B cell (primary cell): ENCODE measurements around the gene FOXD4. TPM values are rescaled to one million over a fixed set of nuclear protein-coding genes. Genes with fewer than 3 reads are reported as not detected.
"Not testable (repeated sequence)": the region's sequence is repeated elsewhere in the genome, so short reads cannot be mapped to it uniquely, and the experiment has no call there.

Source experiments
- ATAC-seq: fragments of 200-7000 bp; cut with Tn5 transposase; one replicate; pipeline ENCODE4 v1.10.0; 2021; ENCODE audit warnings: low read depth, mild to moderate bottlenecking, moderate number of reproducible peaks, moderate library complexity
- CTCF ChIA-PET: fragments of 350-600 bp; sonication (Branson Sonifier 250); formaldehyde crosslinking; loops from one replicate; lab custom pipeline; 2021; ENCODE audit warnings: antibody characterized with exemption, inconsistent platforms; lab: Charles Lee
- POLR2A ChIA-PET: fragments of 350-600 bp; sonication (Branson Sonifier 250); formaldehyde crosslinking; loops from one replicate; lab custom pipeline; 2021; ENCODE audit warnings: antibody characterized with exemption; lab: Charles Lee
- DNase-seq: peaks from one replicate; pipeline ENCODE4 v3.0.0; 2013
- H2AFZ ChIP-seq: 2 replicates; pipeline ENCODE4 v1.6.1; 2012; ENCODE audit warnings: mild to moderate bottlenecking, low read depth, low read length; ENCODE audit not compliant: insufficient read depth, poor library complexity, severe bottlenecking
- H3K27ac ChIP-seq, 2 donors: 1 replicate in 1 of 2; 2 replicates in 1 of 2; pipeline ENCODE4 v1.5.1; 2012 to 2013; ENCODE audit warnings: low read length in 2 of 2, mild to moderate bottlenecking in 2 of 2, moderate library complexity in 1 of 2
- H3K27me3 ChIP-seq, 4 experiments: fragments of 200-600 bp in 1 of 4; sonication (generic) in 1 of 4; replicated peaks in 1 of 4; 1 replicate in 2 of 4; 2 replicates in 2 of 4; pipeline versions ENCODE4 v1.6.1 to v1.7.0; 2013 to 2016; ENCODE audit warnings: low read length in 3 of 4, mild to moderate bottlenecking in 2 of 4, mixed read lengths in 1 of 4, moderate library complexity in 1 of 4; ENCODE audit not compliant: insufficient read depth in 4 of 4, control insufficient read depth in 3 of 4; ENCODE audit errors: control extremely low read depth in 1 of 4
- H3K36me3 ChIP-seq, 2 experiments: replicated peaks in 1 of 2; 1 replicate in 1 of 2; 2 replicates in 1 of 2; pipeline versions ENCODE4 v1.6.1 to v1.7.1; 2013; ENCODE audit warnings: low read length in 1 of 2; ENCODE audit not compliant: insufficient read depth in 2 of 2, control insufficient read depth in 1 of 2; ENCODE audit errors: control extremely low read depth in 1 of 2, extremely low read depth in 1 of 2
- H3K4me1 ChIP-seq, 2 donors: fragments of 200-600 bp in 1 of 2; sonication (generic) in 1 of 2; 1 replicate in 1 of 2; 2 replicates in 1 of 2; pipeline versions ENCODE4 v1.5.1 to v1.6.1; 2013 to 2017; ENCODE audit warnings: low read length in 2 of 2; ENCODE audit not compliant: control insufficient read depth in 2 of 2, insufficient read depth in 2 of 2
- H3K4me2 ChIP-seq: replicated peaks from 2 replicates; pipeline ENCODE3; 2012; ENCODE audit warnings: mild to moderate bottlenecking, low read depth, low read length; ENCODE audit not compliant: poor library complexity, severe bottlenecking
- H3K4me3 ChIP-seq, 5 experiments: fragments of 200-600 bp in 1 of 5; sonication (generic) in 1 of 5; 1 replicate in 3 of 5; 2 replicates in 2 of 5; pipeline versions ENCODE4 v1.5.1 to v1.7.0; 2011 to 2016; ENCODE audit warnings: low read length in 4 of 5, mild to moderate bottlenecking in 4 of 5, low read depth in 2 of 5, control low read depth in 1 of 5, moderate library complexity in 1 of 5; ENCODE audit not compliant: insufficient read depth in 1 of 5; ENCODE audit errors: control extremely low read depth in 1 of 5, extremely low read depth in 1 of 5
- H3K79me2 ChIP-seq: fragments of 200-600 bp; sonication (generic); one replicate; pipeline ENCODE4 v1.6.0; 2016; ENCODE audit warnings: low read length; ENCODE audit not compliant: control insufficient read depth, insufficient read depth
- H3K9ac ChIP-seq: fragments of 200-600 bp; sonication (generic); 2 replicates; pipeline ENCODE4 v1.6.1; 2017; ENCODE audit warnings: mild to moderate bottlenecking, low read length, moderate library complexity
- H3K9me3 ChIP-seq, 3 donors: one replicate each; pipeline versions ENCODE4 v1.6.1 to v1.7.1; 2013; ENCODE audit warnings: low read length in 2 of 3; ENCODE audit not compliant: control insufficient read depth in 2 of 3, insufficient read depth in 1 of 3; ENCODE audit errors: control extremely low read depth in 1 of 3
- H4K20me1 ChIP-seq: 2 replicates; pipeline ENCODE4 v1.6.0; 2012; ENCODE audit warnings: mild to moderate bottlenecking, low read length; ENCODE audit not compliant: insufficient read depth, control insufficient read depth, poor library complexity, severe bottlenecking
- H3K27ac Mint-ChIP-seq: one replicate; pipeline ENCODE4 v1.8.0; 2021; ENCODE audit warnings: mixed read lengths
- H3K27me3 Mint-ChIP-seq: one replicate; pipeline ENCODE4 v1.8.0; 2021; ENCODE audit warnings: mixed read lengths
- H3K4me1 Mint-ChIP-seq: one replicate; pipeline ENCODE4 v1.8.0; 2021; ENCODE audit warnings: mixed read lengths
- H3K4me3 Mint-ChIP-seq: one replicate; pipeline ENCODE4 v1.8.0; 2021; ENCODE audit warnings: mixed read lengths
- H3K9me3 Mint-ChIP-seq: one replicate; pipeline ENCODE4 v1.8.0; 2022; ENCODE audit warnings: mixed read lengths; ENCODE audit not compliant: insufficient read depth
- WGBS: methylation state at CpG from one replicate; pipeline ENCODE4 v1.1.5; 2013; ENCODE audit warnings: missing lambda C conversion rate; ENCODE audit not compliant: insufficient coverage; 5-methylcytosine and 5-hydroxymethylcytosine counted together
- intact Hi-C: fragments of 100-400 bp; cut with micrococcal nuclease; formaldehyde crosslinking; loops from one replicate; pipeline ENCODE4 v1.10.0; 2022
- polyA minus RNA-seq: library from RNA; depleted of rRNA, polyadenylated mRNA; stranded (reverse); fragments of >200 nt; gene quantifications from 2 replicates; pipeline ENCODE4 v1.2.3, GENCODE V29; 2012
- polyA plus RNA-seq: library from polyadenylated mRNA; depleted of rRNA; stranded (reverse); fragments of >200 nt; gene quantifications from 2 replicates; pipeline ENCODE4 v1.2.3, GENCODE V29; 2012
- total RNA-seq, 2 donors: library from RNA; stranded (reverse); fragments of 120-200 nt in 1 of 2; gene quantifications; 1 replicate in 1 of 2; 2 replicates in 1 of 2; pipeline versions ENCODE4 v1.2.3 to v1.2.4, GENCODE V29; 2013 to 2022

The FOXD4 gene
- total RNA-seq: 0.89 and 1.4 TPM in 2 replicates
- total RNA-seq (2013): 0.09 TPM
- polyA plus RNA-seq: 0.07 and 0.18 TPM in 2 replicates
- polyA minus RNA-seq: not detected in 2 replicates

DNA sequence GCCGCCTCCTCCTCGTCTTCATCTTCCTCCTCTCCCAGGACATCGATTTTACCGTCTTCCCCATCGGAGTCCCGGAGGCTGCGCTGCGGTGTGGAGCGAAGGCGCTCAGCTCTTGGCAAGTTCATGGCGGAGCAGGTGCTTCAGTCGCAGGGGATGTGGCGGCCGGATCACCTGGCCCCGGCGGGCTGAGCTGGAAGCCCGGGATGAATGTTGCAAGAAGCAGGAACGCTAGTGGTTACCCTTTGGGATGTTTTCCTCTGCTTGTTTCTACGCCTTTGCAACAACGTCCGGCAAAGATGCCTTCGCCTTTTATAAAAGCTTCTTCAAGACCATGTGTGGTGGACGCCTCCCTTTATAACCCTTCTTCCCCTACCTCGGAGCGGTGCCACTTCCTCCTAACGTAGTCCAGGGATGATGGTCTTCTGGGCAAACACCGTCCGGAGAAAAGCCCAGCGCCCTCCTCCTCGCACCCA lies at the start of gene FOXD4:
Gene FOXD4, minus strand, starts transcription at position 423 of the 473 bp plus-strand sequence. Its CDS starts 298 bp downstream, at position 125.
- Histone ChIP-seq H3K27me3 (peaks cover 0 to 24% (median 12%) of the 10 kb centered on the region in 4 experiments), H3K4me1 (peaks cover 15 to 32% of the 10 kb centered on the region in 2 donors), H3K9me3 (peaks cover 0 to 25% (median 0%) of the 10 kb centered on the region in 3 donors)
- H3K79me2 ChIP-seq, intact Hi-C loops, H2AFZ ChIP-seq, CTCF ChIA-PET, H3K36me3 ChIP-seq, ATAC-seq, H3K4me3 ChIP-seq, POLR2A ChIA-PET, H3K9me3 Mint-ChIP-seq, H3K9ac ChIP-seq, H4K20me1 ChIP-seq, H3K27ac ChIP-seq, H3K4me2 ChIP-seq: not testable (repeated sequence)
- peaks cover 29% of the 10 kb centered on the region for H3K4me1 Mint-ChIP-seq
- peaks cover 25% of the 10 kb centered on the region for H3K27me3 Mint-ChIP-seq
- WGBS: 41% methylated on average over 11 of the region's 30 CpGs
- DNase-seq: peak; percentile 29
- peak within 1 kb of the TSS; percentile 44 for H3K27ac Mint-ChIP-seq
- peak within 1 kb of the TSS; percentile 75 for H3K4me3 Mint-ChIP-seq

DNA sequence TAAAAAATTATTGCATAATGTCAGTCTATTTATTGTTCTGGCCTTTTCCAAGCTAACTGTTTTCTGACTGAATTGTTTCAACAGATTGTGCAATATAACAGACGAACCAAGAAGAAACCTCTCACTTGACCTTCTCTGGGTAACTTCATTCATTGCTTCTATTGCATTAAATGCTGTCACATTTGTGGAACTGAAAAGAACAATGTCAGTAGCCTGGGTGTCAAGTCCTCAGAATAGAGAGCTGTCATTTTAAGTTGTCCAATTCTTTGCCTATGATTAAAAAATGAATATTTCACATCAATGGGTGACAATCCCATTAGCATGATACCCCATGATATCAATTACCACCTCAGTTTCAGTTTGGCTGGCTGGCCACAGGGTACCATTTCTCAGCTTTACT lies 41.7 kb upstream of the FOXD4 start:
- H3K27ac ChIP-seq, DNase-seq, intact Hi-C loops, H3K27me3 Mint-ChIP-seq, H3K9me3 Mint-ChIP-seq, H3K9ac ChIP-seq, H3K4me1 Mint-ChIP-seq, ATAC-seq, H3K27me3 ChIP-seq, H3K9me3 ChIP-seq, H2AFZ ChIP-seq, H4K20me1 ChIP-seq, H3K4me3 Mint-ChIP-seq, H3K36me3 ChIP-seq, H3K4me2 ChIP-seq, H3K27ac Mint-ChIP-seq, H3K4me3 ChIP-seq, POLR2A ChIA-PET, H3K4me1 ChIP-seq, H3K79me2 ChIP-seq, CTCF ChIA-PET: not testable (repeated sequence)
- WGBS: no CpG with 5 or more reads among the region's 1 CpG

DNA sequence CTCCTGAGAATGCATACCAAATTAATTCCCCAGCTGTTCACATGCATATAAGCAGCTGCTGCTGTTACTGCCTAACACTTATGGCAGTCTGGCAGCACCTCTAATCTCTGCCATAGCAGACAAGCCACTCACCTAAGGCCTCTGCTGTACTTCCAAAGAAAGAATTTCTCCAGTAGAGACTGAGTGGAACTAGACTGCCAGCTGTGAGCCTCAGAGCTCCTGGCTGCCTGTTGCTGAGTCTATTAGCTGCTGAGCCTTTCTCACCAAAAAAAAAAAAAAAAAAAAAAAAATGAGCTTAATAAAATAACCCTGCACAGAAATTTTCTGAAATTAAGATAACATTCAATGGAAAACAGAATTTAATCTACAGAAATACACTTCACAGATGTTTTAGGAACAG lies 33.0 kb upstream of the FOXD4 start:
- CTCF ChIA-PET, H3K27ac ChIP-seq, H3K9ac ChIP-seq, ATAC-seq, H3K27me3 Mint-ChIP-seq, H3K4me1 ChIP-seq, H4K20me1 ChIP-seq, H3K4me3 ChIP-seq, H3K4me1 Mint-ChIP-seq, POLR2A ChIA-PET, H3K79me2 ChIP-seq, H3K9me3 ChIP-seq, H3K36me3 ChIP-seq, H3K9me3 Mint-ChIP-seq, H2AFZ ChIP-seq, H3K4me2 ChIP-seq, H3K4me3 Mint-ChIP-seq, DNase-seq, intact Hi-C loops, H3K27me3 ChIP-seq, H3K27ac Mint-ChIP-seq: not testable (repeated sequence)

DNA sequence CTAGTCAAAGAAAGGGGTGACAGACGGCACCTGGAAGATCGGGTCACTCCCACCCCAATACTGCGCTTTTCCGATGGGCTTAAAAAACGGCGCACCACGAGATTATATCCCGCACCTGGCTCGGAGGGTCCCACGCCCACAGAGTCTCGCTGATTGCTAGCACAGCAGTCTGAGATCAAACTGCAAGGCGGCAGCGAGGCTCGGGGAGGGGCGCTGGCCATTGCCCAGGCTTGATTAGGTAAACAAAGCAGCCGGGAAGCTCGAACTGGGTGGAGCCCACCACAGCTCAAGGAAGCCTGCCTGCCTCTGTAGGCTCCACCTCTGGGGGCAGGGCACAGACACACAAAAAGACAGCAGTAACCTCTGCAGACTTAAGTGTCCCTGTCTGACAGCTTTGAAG lies 21.7 kb upstream of the FOXD4 start:
- H3K36me3 ChIP-seq, H3K27ac ChIP-seq, H3K27me3 Mint-ChIP-seq, H4K20me1 ChIP-seq, H3K9me3 Mint-ChIP-seq, ATAC-seq, POLR2A ChIA-PET, H3K4me2 ChIP-seq, H3K4me1 Mint-ChIP-seq, DNase-seq, H3K9ac ChIP-seq, H3K4me3 Mint-ChIP-seq, H3K79me2 ChIP-seq, H3K4me1 ChIP-seq, CTCF ChIA-PET, H3K9me3 ChIP-seq, H3K4me3 ChIP-seq, H3K27ac Mint-ChIP-seq, H3K27me3 ChIP-seq, H2AFZ ChIP-seq, intact Hi-C loops: not testable (repeated sequence)
- 97% methylated on average over 7 of the region's 17 CpGs for WGBS
